Prostate gland (tissue), 2 donors: Measurements from ENCODE around the gene C2CD4C.

Experiments
- POLR2AphosphoS5 ChIP-seq: sonication (generic); formaldehyde crosslinking; IDR thresholded peaks from one replicate; pipeline ENCODE4 v1.6.1; 2017; ENCODE audit warnings: antibody characterized with exemption
- TF ChIP-seq, protein P1 (sequence below), 4 experiments: fragments of 200-600 bp in 2 of 4; fragments of 450-650 bp in 2 of 4; sonication (generic) in 2 of 4; IDR thresholded peaks; 1 replicate in 3 of 4; 2 replicates in 1 of 4; pipeline ENCODE4 v1.5.1; 2016 to 2019; ENCODE audit warnings: antibody characterized with exemption in 4 of 4, mild to moderate bottlenecking in 2 of 4, moderate library complexity in 2 of 4

DNA sequence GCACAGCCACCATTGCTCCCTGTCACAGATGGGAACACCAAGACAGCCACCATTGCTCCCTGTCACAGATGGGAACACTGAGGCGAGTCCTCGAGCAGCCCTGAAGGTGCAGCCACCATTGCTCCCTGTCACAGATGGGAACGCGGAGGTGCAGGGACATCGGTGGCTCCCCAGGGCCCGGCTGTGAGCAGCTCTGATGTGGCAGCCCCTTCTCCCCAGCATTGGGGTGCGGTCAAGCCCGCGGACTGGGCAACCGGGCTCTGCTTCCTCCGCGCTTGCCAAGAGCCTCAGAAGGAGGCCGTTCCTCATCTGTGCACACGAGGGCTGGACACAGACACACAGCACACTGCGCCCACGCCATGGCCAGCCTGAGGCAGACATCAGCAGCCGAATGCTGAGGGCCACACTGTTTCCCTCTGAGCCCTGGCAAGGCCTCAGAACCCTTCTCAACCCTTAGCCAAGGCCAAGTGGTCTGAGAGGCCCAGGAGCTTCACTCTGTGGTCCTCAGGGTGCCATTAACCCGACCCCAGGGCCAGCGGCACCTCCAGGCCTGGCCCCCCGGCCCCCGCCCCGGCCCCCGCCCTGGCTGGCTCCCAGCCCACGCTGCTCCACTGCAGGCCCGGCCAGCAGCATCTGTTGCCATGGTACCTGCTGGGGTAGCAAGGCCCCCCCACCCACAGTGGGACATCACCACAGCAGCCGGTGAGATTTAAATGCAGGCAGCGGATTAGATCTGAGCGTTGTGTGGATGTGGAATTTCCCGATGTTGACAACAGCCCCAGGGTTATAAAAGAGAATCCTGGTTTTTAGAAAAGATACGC lies 18.4 kb downstream of the C2CD4C start:
- TF ChIP-seq, protein P1, sequence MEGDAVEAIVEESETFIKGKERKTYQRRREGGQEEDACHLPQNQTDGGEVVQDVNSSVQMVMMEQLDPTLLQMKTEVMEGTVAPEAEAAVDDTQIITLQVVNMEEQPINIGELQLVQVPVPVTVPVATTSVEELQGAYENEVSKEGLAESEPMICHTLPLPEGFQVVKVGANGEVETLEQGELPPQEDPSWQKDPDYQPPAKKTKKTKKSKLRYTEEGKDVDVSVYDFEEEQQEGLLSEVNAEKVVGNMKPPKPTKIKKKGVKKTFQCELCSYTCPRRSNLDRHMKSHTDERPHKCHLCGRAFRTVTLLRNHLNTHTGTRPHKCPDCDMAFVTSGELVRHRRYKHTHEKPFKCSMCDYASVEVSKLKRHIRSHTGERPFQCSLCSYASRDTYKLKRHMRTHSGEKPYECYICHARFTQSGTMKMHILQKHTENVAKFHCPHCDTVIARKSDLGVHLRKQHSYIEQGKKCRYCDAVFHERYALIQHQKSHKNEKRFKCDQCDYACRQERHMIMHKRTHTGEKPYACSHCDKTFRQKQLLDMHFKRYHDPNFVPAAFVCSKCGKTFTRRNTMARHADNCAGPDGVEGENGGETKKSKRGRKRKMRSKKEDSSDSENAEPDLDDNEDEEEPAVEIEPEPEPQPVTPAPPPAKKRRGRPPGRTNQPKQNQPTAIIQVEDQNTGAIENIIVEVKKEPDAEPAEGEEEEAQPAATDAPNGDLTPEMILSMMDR (IDR thresholded peaks at IDR 0.05): no peak
- TF ChIP-seq POLR2AphosphoS5: no peak
